Endothelial cell of umbilical vein (primary cell): Measurements from ENCODE around the gene ITGB3.

ENCODE experiments used
- EZH2 ChIP-seq: IDR thresholded peaks from 2 replicates; pipeline ENCODE4 v1.6.1; 2012; ENCODE audit warnings: borderline replicate concordance, low read depth, mild to moderate bottlenecking, moderate library complexity, low read length, inconsistent platforms; ENCODE audit not compliant: severe bottlenecking
- FOS ChIP-seq: IDR thresholded peaks from 2 replicates; pipeline ENCODE4 v1.6.1; 2011; ENCODE audit warnings: mild to moderate bottlenecking, low read length, moderate library complexity, borderline replicate concordance; ENCODE audit not compliant: insufficient read depth
- JUN ChIP-seq: IDR thresholded peaks from 2 replicates; pipeline ENCODE4 v1.6.1; 2011; ENCODE audit warnings: borderline replicate concordance, low read depth; ENCODE audit not compliant: insufficient read length, insufficient read depth
- MYC ChIP-seq: IDR thresholded peaks from one replicate; pipeline ENCODE4 v1.6.1; 2011; ENCODE audit warnings: mild to moderate bottlenecking, low read depth, low read length
- POLR2A ChIP-seq: IDR thresholded peaks from 2 replicates; pipeline ENCODE4 v1.6.1; 2012; ENCODE audit warnings: low read depth, mild to moderate bottlenecking, control low read depth, low read length
- POLR2AphosphoS5 ChIP-seq: IDR thresholded peaks from 2 replicates; pipeline ENCODE4 v1.6.1; 2012; ENCODE audit warnings: low read depth, mild to moderate bottlenecking, control low read depth, low read length, moderate library complexity; ENCODE audit not compliant: insufficient read depth
- TF ChIP-seq, protein P1 (sequence below), 2 donors: IDR thresholded peaks; 1 replicate in 1 of 2; 2 replicates in 1 of 2; pipeline ENCODE4 v1.5.1; 2011; ENCODE audit warnings: low read length in 2 of 2, mild to moderate bottlenecking in 2 of 2, moderate library complexity in 2 of 2, control low read depth in 1 of 2, inconsistent platforms in 1 of 2, low read depth in 1 of 2; ENCODE audit not compliant: insufficient read depth in 1 of 2; ENCODE audit errors: extremely low read depth in 1 of 2

DNA sequence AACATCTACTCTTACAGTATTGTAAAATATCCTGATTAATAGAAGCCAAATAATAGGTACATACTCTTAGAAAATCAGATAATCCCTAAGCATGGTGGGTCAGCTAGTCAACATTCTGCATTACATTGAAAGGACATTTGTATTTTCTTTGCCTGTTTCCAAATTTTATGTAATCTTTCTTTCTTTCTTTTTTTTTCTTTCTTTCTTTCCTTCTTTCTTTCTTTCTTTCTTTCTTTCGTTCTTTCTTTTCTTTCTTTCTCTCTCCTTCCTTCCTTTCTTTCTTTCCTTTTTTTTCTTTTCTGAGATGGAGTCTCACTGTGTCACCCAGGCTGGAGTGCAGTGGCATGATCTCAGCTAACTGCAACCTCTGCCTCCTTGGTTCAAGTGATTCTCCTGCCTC is 18.9 kb downstream of the ITGB3 start:
- TF ChIP-seq, protein P1, sequence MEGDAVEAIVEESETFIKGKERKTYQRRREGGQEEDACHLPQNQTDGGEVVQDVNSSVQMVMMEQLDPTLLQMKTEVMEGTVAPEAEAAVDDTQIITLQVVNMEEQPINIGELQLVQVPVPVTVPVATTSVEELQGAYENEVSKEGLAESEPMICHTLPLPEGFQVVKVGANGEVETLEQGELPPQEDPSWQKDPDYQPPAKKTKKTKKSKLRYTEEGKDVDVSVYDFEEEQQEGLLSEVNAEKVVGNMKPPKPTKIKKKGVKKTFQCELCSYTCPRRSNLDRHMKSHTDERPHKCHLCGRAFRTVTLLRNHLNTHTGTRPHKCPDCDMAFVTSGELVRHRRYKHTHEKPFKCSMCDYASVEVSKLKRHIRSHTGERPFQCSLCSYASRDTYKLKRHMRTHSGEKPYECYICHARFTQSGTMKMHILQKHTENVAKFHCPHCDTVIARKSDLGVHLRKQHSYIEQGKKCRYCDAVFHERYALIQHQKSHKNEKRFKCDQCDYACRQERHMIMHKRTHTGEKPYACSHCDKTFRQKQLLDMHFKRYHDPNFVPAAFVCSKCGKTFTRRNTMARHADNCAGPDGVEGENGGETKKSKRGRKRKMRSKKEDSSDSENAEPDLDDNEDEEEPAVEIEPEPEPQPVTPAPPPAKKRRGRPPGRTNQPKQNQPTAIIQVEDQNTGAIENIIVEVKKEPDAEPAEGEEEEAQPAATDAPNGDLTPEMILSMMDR (IDR thresholded peaks at IDR 0.05; ENCODE audit: extremely low read depth in 1 of 2, insufficient read depth in 1 of 2, low read depth in 1 of 2, low read length in 2 of 2), result no peak
- no peak for TF ChIP-seq POLR2A
- TF ChIP-seq JUN, result no peak
- TF ChIP-seq POLR2AphosphoS5, result no peak
- TF ChIP-seq FOS, result no peak
- TF ChIP-seq MYC, result no peak
- TF ChIP-seq EZH2, result no peak
